A549 (cell line): ENCODE results near the gene FAM234B.

ENCODE experiments used
- CTCF ChIP-seq: fragments of >200 bp; sonication (Bioruptor Twin); formaldehyde crosslinking; IDR thresholded peaks from 3 replicates; pipeline ENCODE4 v1.5.1; 2016
- EHF ChIP-seq: fragments of 250-450 bp; sonication (Bioruptor Pico); IDR thresholded peaks from 2 replicates; pipeline ENCODE4 v1.5.0; 2020; ENCODE audit warnings: mild to moderate bottlenecking
- EHMT2 ChIP-seq: fragments of 200-600 bp; sonication (generic); IDR thresholded peaks from 2 replicates; pipeline ENCODE4 v1.6.1; 2016; ENCODE audit warnings: antibody characterized with exemption, low read depth, mild to moderate bottlenecking, moderate library complexity
- EP300 ChIP-seq, 2 experiments: fragments of >200 bp; sonication (Bioruptor Twin); formaldehyde crosslinking; IDR thresholded peaks; 2 replicates in 1 of 2; 3 replicates in 1 of 2; pipeline ENCODE4 v1.6.1; 2016 to 2017
- JUNB ChIP-seq: fragments of >200 bp; sonication (Bioruptor Twin); formaldehyde crosslinking; IDR thresholded peaks from 2 replicates; pipeline ENCODE4 v1.6.1; 2016
- KDM5A ChIP-seq: fragments of 200-600 bp; sonication (generic); IDR thresholded peaks from 2 replicates; pipeline ENCODE4 v1.6.1; 2016; ENCODE audit warnings: antibody characterized with exemption, mild to moderate bottlenecking
- NR3C1 ChIP-seq: fragments of >200 bp; sonication (Bioruptor Twin); formaldehyde crosslinking; IDR thresholded peaks from 3 replicates; pipeline ENCODE4 v1.6.1; 2017
- POLR2A ChIP-seq: IDR thresholded peaks from 2 replicates; pipeline ENCODE4 v1.6.1; 2012; ENCODE audit warnings: mild to moderate bottlenecking, low read length
- RAD21 ChIP-seq, 2 experiments: fragments of >200 bp in 1 of 2; sonication (Bioruptor Twin) in 1 of 2; formaldehyde crosslinking in 1 of 2; IDR thresholded peaks in 1 of 2; conservative IDR thresholded peaks in 1 of 2; 2 replicates in 1 of 2; 3 replicates in 1 of 2; pipeline ENCODE4 v1.6.1; 2012 to 2018; ENCODE audit warnings: inconsistent platforms in 1 of 2
- REST ChIP-seq: fragments of 200-600 bp; sonication (generic); IDR thresholded peaks from 2 replicates; pipeline ENCODE4 v1.6.1; 2016; ENCODE audit warnings: antibody characterized with exemption, mild to moderate bottlenecking, moderate library complexity
- SMC3 ChIP-seq: fragments of >200 bp; sonication (Bioruptor Twin); formaldehyde crosslinking; IDR thresholded peaks from 3 replicates; pipeline ENCODE4 v1.6.1; 2018; ENCODE audit warnings: inconsistent platforms
- SREBF2 ChIP-seq: fragments of 450-650 bp; IDR thresholded peaks from 2 replicates; pipeline ENCODE4 v1.6.1; 2014; ENCODE audit warnings: mild to moderate bottlenecking, moderate library complexity

- TF ChIP-seq CTCF (no peak), SREBF2 (no peak), POLR2A (no peak), JUNB (no peak), SMC3 (no peak), EHMT2 (no peak), EP300 (IDR thresholded peaks at IDR 0.05) (no peak), REST (no peak), NR3C1 (no peak), RAD21 (conservative IDR thresholded peaks at IDR 0.05 in 1 of 2, IDR thresholded peaks at IDR 0.05 in 1 of 2) (no peak), KDM5A (no peak), EHF (CRISPR knock-in tag) (no peak)
Observed at GRCh38 chr12:13091832-13092231, 47.7 kb downstream of the FAM234B start.
